NT2/D1 (cell line): ENCODE results near the gene ANKRD2.

Source experiments
- SUZ12 ChIP-seq: IDR thresholded peaks from 2 replicates; pipeline ENCODE4 v1.6.1; 2011; ENCODE audit not compliant: insufficient read length, insufficient read depth; ENCODE audit errors: extremely low read depth
- YY1 ChIP-seq: IDR thresholded peaks from 2 replicates; pipeline ENCODE4 v1.6.1; 2011; ENCODE audit not compliant: insufficient read length, insufficient read depth
- ZNF274 ChIP-seq: IDR thresholded peaks from 2 replicates; pipeline ENCODE4 v1.6.1; 2011; ENCODE audit warnings: mild to moderate bottlenecking, low read depth, low read length

GRCh38 chr10:97608991-97609561, 36.5 kb downstream of the ANKRD2 start:
- no peak for TF ChIP-seq ZNF274
- no peak for TF ChIP-seq YY1
- no peak for TF ChIP-seq SUZ12
